ENCODE measurements around the gene RTBDN. TPM values are rescaled to one million over a fixed set of nuclear protein-coding genes. Genes with fewer than 3 reads are reported as not detected.

Gene RTBDN
- total and polyA plus RNA-seq, 2 of the 8 experiments (the other 6 are each of a cell fraction or from before 2014, with no cell fraction given) = 4.0 to 4.8 TPM

- TF ChIP-seq, protein P1, sequence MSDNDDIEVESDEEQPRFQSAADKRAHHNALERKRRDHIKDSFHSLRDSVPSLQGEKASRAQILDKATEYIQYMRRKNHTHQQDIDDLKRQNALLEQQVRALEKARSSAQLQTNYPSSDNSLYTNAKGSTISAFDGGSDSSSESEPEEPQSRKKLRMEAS (IDR thresholded peaks at IDR 0.05) = no peak
- TF ChIP-seq CHD1 (IDR thresholded peaks at IDR 0.05; ENCODE audit: low read depth, low read length) = no peak
- TF ChIP-seq GABPA (IDR thresholded peaks at IDR 0.05; ENCODE audit: borderline replicate concordance, insufficient read depth, low read length) = no peak
- TF ChIP-seq BACH1 (IDR thresholded peaks at IDR 0.05; ENCODE audit: low read length) = no peak
- no peak for TF ChIP-seq RAD21 (IDR thresholded peaks at IDR 0.05 in 1 of 2, conservative IDR thresholded peaks at IDR 0.05 in 1 of 2; ENCODE audit: low read depth in 2 of 2, low read length in 2 of 2)
- no peak for TF ChIP-seq CTCF (IDR thresholded peaks at IDR 0.05; ENCODE audit: control extremely low read depth in 1 of 3, insufficient read depth in 1 of 3, low read depth in 1 of 3, low read length in 3 of 3)
- no peak for TF ChIP-seq BRCA1 (IDR thresholded peaks at IDR 0.05; ENCODE audit: low read depth, low read length)
Measured at GRCh38 chr19:12864721-12865715, 30.6 kb upstream of the RTBDN start (continued).

All from H1 (cell line).